Osteoblast (primary cell): ENCODE measurements around the gene GPR108. TPM values are rescaled to one million over a fixed set of nuclear protein-coding genes. Genes with fewer than 3 reads are reported as not detected.
"Not testable (repeated sequence)": the region's sequence is repeated elsewhere in the genome, so short reads cannot be mapped to it uniquely, and the experiment has no call there.

Experiments used
- DNase-seq: peaks from one replicate; pipeline ENCODE4 v3.0.0; 2011; ENCODE audit warnings: low spot score, mixed read lengths; ENCODE audit not compliant: insufficient read length; ENCODE audit errors: missing footprints
- H2AFZ ChIP-seq: 2 replicates; pipeline ENCODE4 v1.6.0; 2011; ENCODE audit warnings: mild to moderate bottlenecking, low read length
- H3K27ac ChIP-seq: 2 replicates; pipeline ENCODE4 v1.5.1; 2011; ENCODE audit warnings: mild to moderate bottlenecking, low read depth, low read length, moderate library complexity
- H3K27me3 ChIP-seq: 2 replicates; pipeline ENCODE4 v1.6.0; 2012; ENCODE audit warnings: mild to moderate bottlenecking, control low read depth, inconsistent platforms, low read length, moderate library complexity; ENCODE audit not compliant: insufficient read depth
- H3K36me3 ChIP-seq: 2 replicates; pipeline ENCODE4 v1.5.1; 2011; ENCODE audit warnings: mild to moderate bottlenecking, low read length, control low read depth, moderate library complexity; ENCODE audit not compliant: insufficient read depth
- H3K4me1 ChIP-seq: 2 replicates; pipeline ENCODE4 v1.5.1; 2011; ENCODE audit warnings: mild to moderate bottlenecking, low read length, control low read depth, moderate library complexity; ENCODE audit not compliant: insufficient read depth
- H3K4me2 ChIP-seq: 2 replicates; pipeline ENCODE4 v1.6.0; 2011; ENCODE audit warnings: mild to moderate bottlenecking, low read length; ENCODE audit not compliant: insufficient read depth
- H3K4me3 ChIP-seq: fragments of 200-600 bp; sonication (generic); 3 replicates; pipeline ENCODE4 v1.5.1; 2012; ENCODE audit warnings: mild to moderate bottlenecking, low read length, inconsistent platforms; ENCODE audit not compliant: insufficient read depth
- H3K79me2 ChIP-seq: 2 replicates; pipeline ENCODE4 v1.6.0; 2012; ENCODE audit warnings: mild to moderate bottlenecking, low read length, control low read depth, inconsistent platforms; ENCODE audit not compliant: insufficient read depth
- H3K9me3 ChIP-seq: 2 replicates; pipeline ENCODE4 v1.5.1; 2011; ENCODE audit warnings: low read depth, low read length, control low read depth
- H4K20me1 ChIP-seq: 2 replicates; pipeline ENCODE4 v1.6.0; 2012; ENCODE audit warnings: mild to moderate bottlenecking, low read length, control low read depth; ENCODE audit not compliant: insufficient read depth
- total RNA-seq: library from RNA; depleted of rRNA; stranded (reverse); fragments of >200 nt; gene quantifications from 2 replicates; pipeline ENCODE4 v1.2.3, GENCODE V29; 2012
- TF ChIP-seq, protein P1 (sequence below): IDR thresholded peaks from 2 replicates; pipeline ENCODE4 v1.5.1; 2011; ENCODE audit warnings: mild to moderate bottlenecking, low read depth, low read length, moderate library complexity; ENCODE audit errors: extremely low read depth

Gene GPR108
- total RNA-seq, 1 donor, result 42.3 TPM

DNA sequence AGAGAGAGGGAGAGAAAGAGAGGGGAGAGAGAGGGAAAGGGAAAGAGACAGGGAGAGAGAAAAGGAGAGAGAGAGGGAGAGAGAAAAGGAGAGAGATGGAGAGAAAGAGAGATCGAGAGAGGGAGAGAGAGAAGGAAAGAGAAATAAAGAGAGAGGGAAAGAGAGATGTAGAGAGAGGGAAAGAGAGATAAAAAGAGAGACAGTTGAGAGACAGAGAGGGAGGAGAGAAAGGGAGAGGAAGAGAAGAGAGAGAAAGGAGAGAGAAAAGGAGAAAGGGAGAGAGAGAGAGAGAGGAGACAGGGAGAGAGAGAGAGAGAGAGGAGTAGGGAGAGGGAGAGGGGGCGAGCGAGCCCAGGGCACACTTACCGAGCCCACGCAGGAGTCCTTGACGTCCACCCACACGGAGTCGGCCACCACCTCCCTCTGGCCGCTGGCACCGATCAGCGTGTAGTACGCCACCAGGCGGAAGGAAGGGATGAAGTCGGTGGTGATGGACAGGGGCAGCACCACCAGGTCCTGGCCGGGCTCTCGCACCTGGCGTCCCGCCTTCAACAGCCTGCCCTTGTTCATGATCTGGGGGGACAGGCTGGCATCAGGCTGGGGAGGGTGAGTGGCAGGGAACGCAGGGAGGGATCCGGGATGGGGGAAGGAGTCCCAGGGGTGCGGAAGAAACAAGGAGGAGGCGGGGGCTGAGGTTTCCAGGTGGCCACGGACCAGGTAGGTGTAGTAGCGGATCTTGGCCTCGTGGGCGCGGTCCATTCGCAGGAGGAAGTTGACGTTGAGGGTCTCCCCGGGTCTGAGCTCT is 26.9 kb downstream of the GPR108 start:
- Histone ChIP-seq H3K36me3 (no peaks in the 10 kb centered on the region), H3K27me3 (peaks cover 18% of the 10 kb centered on the region), H3K4me1 (no peaks in the 10 kb centered on the region), H3K27ac (no peak overlapping the region), H3K4me2 (no peak overlapping the region), H3K79me2 (no peaks in the 10 kb centered on the region), H2AFZ (no peak overlapping the region), H4K20me1 (no peaks in the 10 kb centered on the region), H3K4me3 (no peak overlapping the region), H3K9me3 (no peaks in the 10 kb centered on the region)
- TF ChIP-seq, protein P1, sequence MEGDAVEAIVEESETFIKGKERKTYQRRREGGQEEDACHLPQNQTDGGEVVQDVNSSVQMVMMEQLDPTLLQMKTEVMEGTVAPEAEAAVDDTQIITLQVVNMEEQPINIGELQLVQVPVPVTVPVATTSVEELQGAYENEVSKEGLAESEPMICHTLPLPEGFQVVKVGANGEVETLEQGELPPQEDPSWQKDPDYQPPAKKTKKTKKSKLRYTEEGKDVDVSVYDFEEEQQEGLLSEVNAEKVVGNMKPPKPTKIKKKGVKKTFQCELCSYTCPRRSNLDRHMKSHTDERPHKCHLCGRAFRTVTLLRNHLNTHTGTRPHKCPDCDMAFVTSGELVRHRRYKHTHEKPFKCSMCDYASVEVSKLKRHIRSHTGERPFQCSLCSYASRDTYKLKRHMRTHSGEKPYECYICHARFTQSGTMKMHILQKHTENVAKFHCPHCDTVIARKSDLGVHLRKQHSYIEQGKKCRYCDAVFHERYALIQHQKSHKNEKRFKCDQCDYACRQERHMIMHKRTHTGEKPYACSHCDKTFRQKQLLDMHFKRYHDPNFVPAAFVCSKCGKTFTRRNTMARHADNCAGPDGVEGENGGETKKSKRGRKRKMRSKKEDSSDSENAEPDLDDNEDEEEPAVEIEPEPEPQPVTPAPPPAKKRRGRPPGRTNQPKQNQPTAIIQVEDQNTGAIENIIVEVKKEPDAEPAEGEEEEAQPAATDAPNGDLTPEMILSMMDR, result no peak
- peak; percentile 83 for DNase-seq

DNA sequence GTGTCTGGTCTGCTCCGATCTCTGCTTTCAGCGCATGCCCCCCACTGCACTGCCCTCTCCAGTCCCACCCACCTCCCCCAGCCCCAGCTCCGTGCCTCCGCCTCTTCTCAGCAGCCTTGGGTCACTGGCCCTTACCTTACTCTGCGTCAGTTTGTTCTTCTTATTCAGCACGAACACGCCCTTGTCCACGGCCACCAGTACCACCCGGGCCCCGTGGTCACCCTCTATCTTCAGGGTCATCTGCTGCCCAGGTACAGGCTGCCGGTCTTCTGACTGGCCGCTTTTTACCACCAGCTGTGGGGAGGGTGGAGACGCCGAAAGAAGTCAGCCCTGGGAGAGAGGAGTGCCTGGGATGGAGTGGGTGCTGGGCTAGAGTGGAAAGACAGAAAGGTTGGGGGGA is 27.8 kb downstream of the GPR108 start:
- DNase-seq, result peak; percentile 51
- H3K27me3 ChIP-seq, result peaks cover 18% of the 10 kb centered on the region
- H3K79me2 ChIP-seq, result no peaks in the 10 kb centered on the region
- no peak overlapping the region for H3K27ac ChIP-seq
- H4K20me1 ChIP-seq, result no peaks in the 10 kb centered on the region
- TF ChIP-seq, protein P1, result no peak
- no peaks in the 10 kb centered on the region for H3K36me3 ChIP-seq
- H3K4me2 ChIP-seq, result no peak overlapping the region
- H3K4me3 ChIP-seq, result no peak overlapping the region
- H3K9me3 ChIP-seq, result no peaks in the 10 kb centered on the region
- no peaks in the 10 kb centered on the region for H3K4me1 ChIP-seq
- no peak overlapping the region for H2AFZ ChIP-seq

DNA sequence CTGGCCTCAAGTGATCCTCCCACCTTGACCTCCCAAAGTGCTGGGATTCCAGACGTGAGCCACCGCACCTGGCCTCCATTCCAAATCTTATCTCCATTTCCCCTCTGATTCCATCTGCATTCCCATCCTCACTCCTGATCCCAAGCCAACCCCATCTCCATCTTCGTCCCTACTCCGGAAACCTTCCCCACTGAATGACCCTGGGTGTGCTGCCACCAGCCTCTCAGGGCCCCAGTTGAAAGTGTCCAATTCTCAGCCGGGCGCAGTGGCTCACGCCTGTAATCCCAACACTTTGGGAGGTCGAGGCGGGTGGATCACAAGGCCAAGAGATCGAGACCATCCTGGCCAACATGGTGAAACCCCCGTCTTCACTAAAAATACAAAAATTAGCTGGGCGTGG is 28.5 kb downstream of the GPR108 start:
- not testable (repeated sequence) for H3K27ac ChIP-seq, H3K79me2 ChIP-seq, H4K20me1 ChIP-seq, H3K4me3 ChIP-seq, H3K9me3 ChIP-seq, H3K4me1 ChIP-seq, H3K4me2 ChIP-seq, H2AFZ ChIP-seq, H3K36me3 ChIP-seq
- peak; percentile 53 for DNase-seq
- peaks cover 18% of the 10 kb centered on the region for H3K27me3 ChIP-seq

DNA sequence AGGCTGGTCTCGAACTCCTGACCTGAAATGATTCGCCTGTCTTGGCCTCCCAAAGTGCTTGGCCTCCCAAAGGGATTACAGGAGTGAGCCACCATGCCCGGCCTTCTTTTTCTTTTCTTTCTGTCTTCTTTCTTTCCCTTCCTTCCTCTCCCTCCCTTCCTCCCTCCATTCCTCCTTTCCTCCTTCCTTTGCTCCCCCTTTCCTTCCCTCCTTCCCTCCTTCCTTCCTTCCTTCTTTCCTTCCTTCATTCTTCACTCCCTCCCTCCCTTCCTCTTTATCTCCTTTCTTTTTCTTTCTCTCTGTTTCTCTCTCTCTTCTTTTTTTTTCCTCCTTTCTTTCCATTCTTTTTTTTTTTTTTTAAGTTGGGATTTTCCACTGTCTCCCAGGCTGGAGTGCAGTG is 29.0 kb downstream of the GPR108 start:
- H3K9me3 ChIP-seq, result no peaks in the 10 kb centered on the region
- no peak overlapping the region for H3K27ac ChIP-seq
- H4K20me1 ChIP-seq, result no peaks in the 10 kb centered on the region
- TF ChIP-seq, protein P1, result no peak
- H3K27me3 ChIP-seq, result peaks cover 18% of the 10 kb centered on the region
- DNase-seq, result no peak
- H3K4me2 ChIP-seq, result no peak overlapping the region
- H3K4me1 ChIP-seq, result no peaks in the 10 kb centered on the region
- no peaks in the 10 kb centered on the region for H3K79me2 ChIP-seq
- H2AFZ ChIP-seq, result no peak overlapping the region
- no peaks in the 10 kb centered on the region for H3K36me3 ChIP-seq
- no peak overlapping the region for H3K4me3 ChIP-seq
